GM21515 (cell line): Measurements from ENCODE around the gene H2AZ2.
A peak's percentile ranks its signal among the peaks of the same experiment; 100 is the strongest.
"Not testable (repeated sequence)": the region's sequence is repeated elsewhere in the genome, so short reads cannot be mapped to it uniquely, and the experiment has no call there.

Source experiments
- ATAC-seq: cut with Tn5 transposase; IDR thresholded peaks from one replicate; pipeline ENCODE4 v1.9.1; 2021; ENCODE audit not compliant: unreplicated experiment

H2AZ2 gene

DNA sequence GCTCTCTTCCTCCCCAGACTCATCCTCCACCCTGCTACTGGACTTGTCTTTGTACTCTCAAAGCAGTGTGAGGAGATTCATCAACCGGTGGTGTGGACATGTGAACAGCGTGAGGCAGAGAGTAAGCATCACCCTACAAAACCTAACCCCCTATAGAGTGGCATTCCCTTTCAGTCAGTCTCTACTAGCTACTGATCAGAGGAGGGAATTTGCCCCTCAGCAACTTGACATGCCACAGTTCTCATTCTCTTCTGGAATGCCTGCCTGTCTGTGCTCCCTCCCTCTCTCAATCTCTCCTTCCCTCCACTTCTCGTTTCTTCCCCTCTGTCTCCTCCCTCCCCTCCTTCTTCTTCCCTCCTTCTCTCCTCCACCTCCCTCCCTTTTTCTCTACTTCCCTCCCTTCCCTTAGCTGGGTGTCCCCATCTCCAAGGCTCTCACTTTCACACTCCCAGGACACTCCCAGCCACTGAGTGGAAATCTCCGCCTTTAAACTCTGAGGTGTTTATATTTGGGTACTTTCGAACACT is 24.6 kb downstream of the H2AZ2 start:
- ATAC-seq = no peak

DNA sequence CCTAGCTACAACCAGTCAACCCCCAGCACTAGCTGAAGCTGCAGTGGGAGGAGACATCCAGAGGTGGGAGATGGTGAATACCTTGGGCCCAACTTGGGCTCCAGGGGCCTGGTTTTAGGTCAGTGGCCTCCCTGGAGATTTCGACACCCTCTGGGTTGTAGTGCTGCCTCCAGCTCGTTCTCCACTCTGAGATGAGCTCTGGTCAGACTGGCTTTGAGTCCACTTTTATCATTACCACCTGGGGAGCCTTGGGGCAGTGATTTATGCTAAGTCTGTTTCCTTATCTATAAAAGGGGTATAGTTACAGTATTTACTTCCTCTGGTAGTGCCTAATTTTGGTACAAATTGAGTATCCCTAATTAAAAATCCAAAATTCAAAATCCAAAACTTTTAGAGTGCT is 28.6 kb downstream of the H2AZ2 start:
- no peak for ATAC-seq

DNA sequence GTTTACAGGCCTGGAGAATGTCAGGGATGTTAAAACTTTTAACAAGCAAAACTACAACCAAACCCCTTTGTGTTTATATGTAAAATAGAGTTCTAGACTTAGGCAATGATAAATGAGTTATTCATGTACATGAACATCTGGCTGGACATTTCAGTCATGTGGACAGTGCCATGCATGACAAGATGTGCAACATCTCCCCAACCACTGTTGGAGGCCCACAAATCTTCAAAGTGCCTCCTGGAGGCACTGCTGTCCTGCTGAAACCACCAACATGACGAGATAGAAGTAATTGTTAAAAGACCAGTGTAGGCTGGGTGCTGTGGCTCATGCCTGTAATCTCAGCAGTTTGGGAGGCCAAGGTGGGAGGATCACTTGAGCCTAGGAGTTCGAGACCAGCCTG is 33.0 kb downstream of the H2AZ2 start:
- no peak for ATAC-seq

DNA sequence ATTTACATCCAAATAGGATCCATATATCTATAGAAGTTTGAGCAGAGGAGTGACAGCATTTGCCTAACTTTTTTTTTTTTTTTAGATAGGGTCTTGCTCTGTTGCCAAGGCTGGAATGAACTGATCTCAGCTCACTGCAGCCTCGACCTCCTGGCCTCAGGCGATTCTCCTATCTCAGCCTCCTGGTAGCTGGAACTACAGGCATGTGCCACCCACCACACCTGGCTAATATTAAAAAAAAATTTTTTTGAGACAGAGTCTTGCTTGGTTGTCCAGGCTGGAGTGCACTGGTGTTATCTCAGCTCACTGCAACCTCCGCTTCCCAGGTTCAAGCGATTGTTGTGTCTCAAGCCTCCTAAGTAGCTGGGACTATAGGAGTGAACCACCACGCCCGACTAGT is 36.3 kb downstream of the H2AZ2 start:
- no peak for ATAC-seq

DNA sequence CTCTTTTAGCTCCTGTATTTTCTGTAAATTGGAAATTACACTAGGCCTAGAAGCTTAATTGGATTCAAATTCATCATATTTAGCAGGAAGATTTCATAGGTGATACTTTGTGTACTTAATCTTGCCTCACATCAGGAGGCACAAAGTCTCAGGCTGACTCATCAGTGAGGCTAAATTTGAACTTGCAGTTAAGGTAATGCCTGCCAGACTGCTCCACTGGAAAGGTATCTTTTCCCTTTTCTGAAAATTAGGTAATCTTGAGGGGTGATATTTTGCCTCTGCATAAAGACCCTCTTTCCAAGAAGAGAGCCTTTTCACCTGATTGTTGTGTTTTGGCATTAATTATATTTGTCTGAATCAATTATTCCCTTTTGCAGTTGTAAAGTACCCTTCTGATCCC is 36.8 kb downstream of the H2AZ2 start:
- ATAC-seq = no peak

- ATAC-seq = no peak
These were observed 38.9 kb downstream of the H2AZ2 start for GRCh38 chr7:44808914-44809393.

DNA sequence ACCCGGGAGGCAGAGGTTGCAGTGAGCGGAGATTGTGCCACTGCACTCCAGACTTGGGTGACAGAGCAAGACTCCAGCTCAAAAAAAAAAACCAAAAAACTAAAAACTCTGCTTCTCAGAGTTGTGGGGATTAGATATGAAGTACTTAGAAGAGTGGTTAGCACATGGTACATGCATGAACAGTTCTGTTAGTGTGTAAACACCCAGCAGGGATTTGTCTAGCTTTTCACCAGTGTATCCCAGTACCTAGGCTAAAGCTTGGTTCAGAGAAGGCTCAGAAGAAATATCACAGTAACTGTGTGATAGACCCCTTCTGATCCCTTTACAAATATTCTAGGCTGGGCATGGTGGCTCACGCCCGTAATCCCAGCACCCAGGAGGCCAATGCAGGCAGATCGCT is 41.9 kb downstream of the H2AZ2 start:
- no peak for ATAC-seq

DNA sequence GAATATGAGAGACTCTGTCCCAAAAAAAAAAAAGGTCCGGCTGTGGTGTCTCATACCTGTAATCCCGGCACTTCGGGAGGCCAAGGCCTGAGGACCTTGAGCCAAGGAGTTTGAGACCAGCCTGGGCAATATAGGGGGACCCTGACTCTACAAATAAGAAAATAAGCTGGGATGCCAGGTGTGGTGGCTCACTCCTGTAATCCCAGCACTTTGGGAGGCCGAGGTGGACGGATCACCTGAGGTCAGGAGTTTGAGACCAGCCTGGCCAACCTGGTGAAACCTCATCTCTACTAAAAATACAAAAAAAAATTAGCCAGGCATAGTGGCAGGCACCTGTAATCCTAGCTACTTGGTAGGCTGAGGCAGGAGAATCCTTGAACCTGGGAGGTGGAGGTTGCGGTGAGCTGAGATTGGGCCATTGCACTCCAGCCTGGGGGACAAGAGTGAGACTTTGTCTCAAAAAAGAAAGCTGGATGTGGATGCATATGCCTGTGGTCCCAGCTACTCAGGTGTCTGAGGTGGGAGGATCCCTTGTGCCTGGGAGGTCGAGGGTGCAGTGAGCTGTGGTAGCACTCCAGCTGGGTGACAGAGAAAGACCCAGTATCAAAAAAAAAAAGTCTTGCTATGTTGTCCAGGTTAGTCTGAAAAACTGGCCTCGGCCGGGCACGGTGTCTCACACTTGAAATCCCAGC is 43.9 kb downstream of the H2AZ2 start:
- not testable (repeated sequence) for ATAC-seq

- no peak for ATAC-seq
These were observed 45.4 kb downstream of the H2AZ2 start for GRCh38 chr7:44802418-44803025.

GRCh38 chr7:44801890-44802289 is 46.0 kb downstream of the H2AZ2 start:
- no peak for ATAC-seq

- no peak for ATAC-seq
These were observed 47.9 kb downstream of the H2AZ2 start for GRCh38 chr7:44799939-44800338.

DNA sequence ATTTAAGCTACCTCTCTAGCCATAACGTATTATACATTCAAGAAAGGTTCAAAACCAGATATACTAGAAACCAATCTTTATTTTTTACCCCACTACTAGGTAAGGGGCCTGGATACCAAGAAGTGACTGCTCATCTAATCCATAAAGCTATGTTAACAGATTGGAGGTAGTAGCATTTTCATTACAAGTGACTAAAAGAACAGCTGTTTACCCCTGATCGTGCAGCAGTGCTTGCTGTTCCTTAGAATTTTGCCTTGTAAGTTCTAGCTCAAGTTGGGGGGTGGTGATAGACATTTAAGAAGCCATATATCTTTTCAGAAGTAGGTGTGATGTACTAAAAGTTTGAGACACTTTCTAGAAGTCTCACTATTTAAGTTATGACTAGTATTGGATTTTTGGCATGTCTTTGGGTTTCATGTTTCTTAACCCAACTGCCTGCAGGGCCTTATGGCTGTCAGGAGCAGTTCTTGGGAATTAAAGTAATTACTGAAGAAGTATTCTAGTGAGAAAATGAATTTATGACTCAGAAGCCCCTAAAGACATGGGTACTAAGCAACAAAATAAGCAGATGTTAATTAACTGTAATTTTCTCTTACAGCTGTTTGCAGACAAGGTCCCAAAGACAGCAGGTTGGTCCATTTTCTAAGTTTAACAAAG is 49.1 kb downstream of the H2AZ2 start:
- ATAC-seq = no peak

- peak; percentile 49 for ATAC-seq
These were observed 50.3 kb downstream of the H2AZ2 start for GRCh38 chr7:44797329-44798258.

- ATAC-seq = peak; percentile 87
These were observed 51.2 kb downstream of the H2AZ2 start, which contains the start of gene PPIA for GRCh38 chr7:44796504-44797328. TSS of gene PPIA (plus strand) at chr7:44796681. CDS start at chr7:44796725, 44 bp downstream.

DNA sequence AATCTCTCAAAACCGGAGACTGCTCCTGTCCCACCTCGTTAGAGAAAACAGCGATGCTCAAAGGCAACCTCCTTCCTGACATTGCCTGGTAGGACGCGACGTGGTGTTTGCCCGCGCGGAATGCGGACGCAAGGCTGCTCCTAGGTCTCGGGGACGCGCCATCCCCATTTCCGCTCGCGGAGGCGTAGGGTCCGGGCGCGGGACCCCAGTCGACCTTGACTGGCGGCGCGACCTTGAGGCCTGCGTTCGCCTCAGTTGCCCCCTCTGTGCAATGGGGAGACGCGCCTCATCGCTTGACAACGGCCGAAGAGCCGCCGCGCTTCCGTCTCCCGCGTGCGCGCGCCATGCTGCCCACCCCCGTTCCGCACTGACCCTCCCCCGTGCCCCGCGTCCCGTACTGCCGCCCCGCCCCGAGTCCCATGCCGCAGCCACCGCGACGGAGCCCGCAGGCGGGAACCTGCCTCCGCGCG is 51.8 kb downstream of the H2AZ2 start:
- ATAC-seq = peak; percentile 20

- no peak for ATAC-seq
These were observed 53.6 kb downstream of the H2AZ2 start for GRCh38 chr7:44794331-44794730.

- no peak for ATAC-seq
These were observed 54.0 kb downstream of the H2AZ2 start for GRCh38 chr7:44793919-44794318.

GRCh38 chr7:44791278-44792219 is 56.3 kb downstream of the H2AZ2 start:
- ATAC-seq = no peak

DNA sequence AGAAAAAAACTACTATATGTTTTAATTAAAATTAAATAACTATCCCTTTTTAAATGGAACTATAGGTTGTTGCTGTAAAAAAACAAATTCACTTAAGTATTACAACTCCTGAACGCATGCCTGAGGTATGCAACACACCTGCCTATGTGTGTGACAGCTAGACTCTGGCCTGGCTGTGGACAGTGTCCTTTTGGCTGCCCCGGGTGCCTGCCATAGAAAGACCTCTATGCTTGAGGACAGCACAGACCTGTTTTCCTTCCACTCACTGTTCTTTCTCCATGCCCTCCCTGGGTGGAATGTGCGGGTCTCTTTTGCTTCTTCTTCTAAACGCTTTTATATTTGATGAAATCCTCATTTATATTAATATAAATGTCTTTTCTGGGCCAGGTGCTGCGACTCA is 57.9 kb downstream of the H2AZ2 start:
- ATAC-seq = no peak
